Parathyroid adenoma (tissue), 2 donors: ENCODE measurements around the gene FBXL20.
"Not testable (repeated sequence)": the region's sequence is repeated elsewhere in the genome, so short reads cannot be mapped to it uniquely, and the experiment has no call there.

Source experiments
- H2AFZ ChIP-seq: fragments of 300-600 bp; sonication (generic); one replicate; pipeline ENCODE4 v1.7.0; 2017; ENCODE audit warnings: antibody characterized with exemption, mild to moderate bottlenecking
- H3K27ac ChIP-seq: fragments of 300-600 bp; sonication (generic); one replicate; pipeline ENCODE4 v1.7.0; 2017
- H3K27me3 ChIP-seq: fragments of 300-600 bp; sonication (generic); one replicate; pipeline ENCODE4 v1.7.0; 2017; ENCODE audit warnings: low read length; ENCODE audit not compliant: control insufficient read depth, insufficient read depth
- H3K36me3 ChIP-seq: fragments of 300-600 bp; sonication (generic); one replicate; pipeline ENCODE4 v1.7.0; 2017; ENCODE audit warnings: low read length; ENCODE audit not compliant: control insufficient read depth, insufficient read depth
- H3K4me1 ChIP-seq: fragments of 300-600 bp; sonication (generic); one replicate; pipeline ENCODE4 v1.7.0; 2017; ENCODE audit warnings: control low read depth
- H3K4me2 ChIP-seq: fragments of 300-600 bp; sonication (generic); one replicate; pipeline ENCODE4 v1.7.0; 2017; ENCODE audit warnings: low read length
- H3K4me3 ChIP-seq: fragments of 300-600 bp; sonication (generic); one replicate; pipeline ENCODE4 v1.7.0; 2017; ENCODE audit warnings: low read depth, low read length
- H3K79me2 ChIP-seq: fragments of 300-600 bp; sonication (generic); one replicate; pipeline ENCODE4 v1.7.0; 2017; ENCODE audit warnings: control low read depth
- H3K9ac ChIP-seq: fragments of 300-600 bp; sonication (generic); one replicate; pipeline ENCODE4 v1.7.0; 2017; ENCODE audit warnings: mild to moderate bottlenecking
- H3K9me3 ChIP-seq: fragments of 300-600 bp; sonication (generic); one replicate; pipeline ENCODE4 v1.7.0; 2017; ENCODE audit warnings: low read length; ENCODE audit not compliant: control insufficient read depth
- TF ChIP-seq, protein P1 (sequence below): fragments of 300-600 bp; sonication (generic); IDR thresholded peaks from one replicate; pipeline ENCODE4 v1.7.0; 2017; ENCODE audit warnings: antibody characterized with exemption, mild to moderate bottlenecking
- donor health status: primary hyperparathyroidism.

The FBXL20 gene

DNA sequence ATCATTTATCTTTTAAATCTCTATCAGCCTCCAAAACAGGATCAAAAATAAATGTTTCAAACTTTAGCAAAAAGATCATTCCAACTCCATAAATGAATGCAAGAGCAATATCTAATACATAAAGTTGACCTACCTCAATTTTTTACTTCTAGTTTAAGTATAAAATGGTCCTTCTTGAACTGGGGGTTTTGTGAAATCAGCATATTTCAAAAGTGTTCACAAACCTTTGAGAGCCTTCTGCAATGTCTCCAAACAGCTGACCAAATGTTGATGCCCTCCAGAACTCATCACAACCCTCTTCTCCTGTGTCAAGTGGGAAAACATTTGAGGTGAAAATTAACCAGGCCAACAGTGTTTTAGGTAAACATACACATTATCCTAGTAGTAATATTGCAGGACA is 41.9 kb upstream of the FBXL20 start:
- Histone ChIP-seq H3K79me2 (peaks cover 24% of the 10 kb centered on the region), H3K27me3 (no peaks in the 10 kb centered on the region), H3K4me1 (no peaks in the 10 kb centered on the region), H3K36me3 (no peaks in the 10 kb centered on the region), H3K4me3 (no peak overlapping the region), H2AFZ (no peak overlapping the region), H3K27ac (no peak overlapping the region), H3K9me3 (no peaks in the 10 kb centered on the region), H3K9ac (no peak overlapping the region), H3K4me2 (no peak overlapping the region)
- TF ChIP-seq, protein P1, sequence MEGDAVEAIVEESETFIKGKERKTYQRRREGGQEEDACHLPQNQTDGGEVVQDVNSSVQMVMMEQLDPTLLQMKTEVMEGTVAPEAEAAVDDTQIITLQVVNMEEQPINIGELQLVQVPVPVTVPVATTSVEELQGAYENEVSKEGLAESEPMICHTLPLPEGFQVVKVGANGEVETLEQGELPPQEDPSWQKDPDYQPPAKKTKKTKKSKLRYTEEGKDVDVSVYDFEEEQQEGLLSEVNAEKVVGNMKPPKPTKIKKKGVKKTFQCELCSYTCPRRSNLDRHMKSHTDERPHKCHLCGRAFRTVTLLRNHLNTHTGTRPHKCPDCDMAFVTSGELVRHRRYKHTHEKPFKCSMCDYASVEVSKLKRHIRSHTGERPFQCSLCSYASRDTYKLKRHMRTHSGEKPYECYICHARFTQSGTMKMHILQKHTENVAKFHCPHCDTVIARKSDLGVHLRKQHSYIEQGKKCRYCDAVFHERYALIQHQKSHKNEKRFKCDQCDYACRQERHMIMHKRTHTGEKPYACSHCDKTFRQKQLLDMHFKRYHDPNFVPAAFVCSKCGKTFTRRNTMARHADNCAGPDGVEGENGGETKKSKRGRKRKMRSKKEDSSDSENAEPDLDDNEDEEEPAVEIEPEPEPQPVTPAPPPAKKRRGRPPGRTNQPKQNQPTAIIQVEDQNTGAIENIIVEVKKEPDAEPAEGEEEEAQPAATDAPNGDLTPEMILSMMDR: no peak

DNA sequence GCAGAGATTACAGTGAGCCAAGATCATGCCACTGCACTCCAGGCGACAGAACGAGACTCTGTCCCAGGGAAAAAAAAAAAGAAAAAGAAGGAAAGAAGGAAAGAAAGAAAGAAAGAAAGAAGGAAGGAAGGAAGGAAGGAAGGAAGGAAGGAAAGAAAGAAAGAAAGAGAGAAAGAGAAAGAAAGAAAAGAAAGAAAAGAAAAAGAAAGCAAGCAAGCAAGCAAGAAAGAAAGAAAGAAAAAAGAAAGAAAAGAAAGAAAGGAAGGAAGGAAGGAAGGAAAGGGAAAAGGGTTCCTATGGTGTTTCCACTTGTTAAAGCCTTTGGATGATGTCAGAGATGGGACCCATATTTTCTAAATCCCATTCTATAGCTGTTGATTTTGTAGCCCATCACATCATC is 38.4 kb upstream of the FBXL20 start:
- not testable (repeated sequence) for H3K4me1 ChIP-seq, H3K27me3 ChIP-seq, H3K9ac ChIP-seq, H3K9me3 ChIP-seq, H3K27ac ChIP-seq, H3K36me3 ChIP-seq, H3K4me3 ChIP-seq, H2AFZ ChIP-seq, H3K4me2 ChIP-seq
- peaks cover 10% of the 10 kb centered on the region for H3K79me2 ChIP-seq

DNA sequence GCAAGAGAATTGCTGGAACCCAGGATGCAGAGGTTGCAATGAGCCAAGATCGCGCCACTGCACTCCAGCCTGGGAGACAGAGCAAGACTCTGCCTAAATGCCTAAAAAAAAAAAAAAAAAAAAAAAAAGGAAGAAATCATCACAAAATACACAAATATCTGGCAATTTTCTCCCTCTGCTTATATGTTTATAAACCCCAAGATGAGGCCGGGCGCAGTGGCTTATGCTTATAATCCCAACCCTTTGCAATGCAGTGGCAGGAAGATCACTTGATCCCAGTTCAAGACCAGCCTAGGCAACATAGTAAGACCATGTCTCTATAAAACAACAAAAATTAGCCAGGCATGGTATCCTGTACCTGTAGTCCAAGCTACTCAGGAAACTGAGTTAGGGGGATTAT is 28.2 kb upstream of the FBXL20 start:
- H3K9me3 ChIP-seq: no peaks in the 10 kb centered on the region
- H3K36me3 ChIP-seq: no peaks in the 10 kb centered on the region
- no peak overlapping the region for H3K4me3 ChIP-seq
- no peaks in the 10 kb centered on the region for H3K4me1 ChIP-seq
- peaks cover 5% of the 10 kb centered on the region for H3K79me2 ChIP-seq
- no peaks in the 10 kb centered on the region for H3K27me3 ChIP-seq
- TF ChIP-seq, protein P1: no peak
- H2AFZ ChIP-seq: no peak overlapping the region
- H3K4me2 ChIP-seq: no peak overlapping the region
- no peak overlapping the region for H3K9ac ChIP-seq
- no peak overlapping the region for H3K27ac ChIP-seq

DNA sequence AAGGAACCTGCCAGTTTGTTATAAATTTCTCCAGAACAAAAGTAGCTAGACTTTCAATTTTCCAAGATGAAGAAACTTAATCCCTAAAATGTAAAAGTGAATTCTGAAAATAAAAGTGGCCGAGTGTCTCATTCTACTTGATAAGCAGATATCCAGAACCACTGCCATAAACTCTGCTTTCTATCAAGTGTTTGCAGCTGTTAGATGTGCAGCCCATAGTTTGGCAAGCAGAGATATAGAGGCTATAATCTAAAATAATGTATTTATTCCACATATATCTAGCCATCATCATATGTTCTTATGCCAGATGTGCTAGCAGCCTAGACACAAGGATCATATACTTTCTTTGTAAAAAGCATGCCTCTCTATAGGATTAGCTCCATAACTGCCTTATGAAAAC is 14.7 kb upstream of the FBXL20 start:
- no peak overlapping the region for H3K9ac ChIP-seq
- TF ChIP-seq, protein P1: no peak
- H3K36me3 ChIP-seq: no peaks in the 10 kb centered on the region
- no peak overlapping the region for H3K4me2 ChIP-seq
- no peak overlapping the region for H2AFZ ChIP-seq
- no peaks in the 10 kb centered on the region for H3K9me3 ChIP-seq
- H3K27me3 ChIP-seq: no peaks in the 10 kb centered on the region
- H3K79me2 ChIP-seq: no peaks in the 10 kb centered on the region
- no peak overlapping the region for H3K4me3 ChIP-seq
- no peaks in the 10 kb centered on the region for H3K4me1 ChIP-seq
- H3K27ac ChIP-seq: no peak overlapping the region

DNA sequence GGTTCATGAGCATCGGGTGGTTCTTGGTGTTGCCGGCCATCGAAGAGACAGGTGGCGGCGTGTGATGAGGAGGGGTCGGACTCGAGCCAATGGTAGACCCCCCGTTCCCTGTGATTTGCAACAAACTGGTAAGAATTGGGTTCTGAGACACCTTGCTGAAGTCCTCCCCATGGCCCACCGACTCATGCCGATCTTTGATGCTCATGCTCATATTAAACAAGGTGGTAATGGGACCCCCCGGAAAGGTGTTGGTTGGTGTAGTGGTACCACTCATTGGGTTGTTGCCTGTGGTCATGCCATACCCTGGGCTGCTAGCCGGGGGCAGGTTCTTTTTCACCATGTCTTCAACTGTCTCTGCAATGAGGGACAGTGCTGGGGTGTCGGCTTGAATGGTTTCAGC is 8.9 kb upstream of the FBXL20 start:
- Histone ChIP-seq H3K9ac (no peak overlapping the region), H3K79me2 (no peaks in the 10 kb centered on the region), H3K4me3 (no peak overlapping the region), H3K4me1 (no peaks in the 10 kb centered on the region), H2AFZ (no peak overlapping the region), H3K27ac (no peak overlapping the region), H3K4me2 (no peak overlapping the region), H3K36me3 (no peaks in the 10 kb centered on the region), H3K27me3 (no peaks in the 10 kb centered on the region), H3K9me3 (no peaks in the 10 kb centered on the region)
- TF ChIP-seq, protein P1: no peak
